Transverse colon (tissue), 4 donors: Measurements from ENCODE around the gene PRKCZ. TPM values are rescaled to one million over a fixed set of nuclear protein-coding genes. Genes with fewer than 3 reads are reported as not detected.

ENCODE experiments used
- DNase-seq: peaks from one replicate; pipeline ENCODE4 v3.0.0-alpha.2; 2019
- H3K27ac ChIP-seq, 4 donors: fragments of 200-600 bp; sonication (generic); 2 replicates each; pipeline ENCODE4 v1.5.1; 2016 to 2018; ENCODE audit warnings: inconsistent platforms in 4 of 4
- H3K27me3 ChIP-seq: fragments of 200-600 bp; sonication (generic); 2 replicates; pipeline ENCODE4 v1.5.1; 2017; ENCODE audit warnings: inconsistent platforms
- H3K36me3 ChIP-seq, 4 donors: fragments of 200-600 bp; sonication (generic); 2 replicates each; pipeline ENCODE4 v1.5.1; 2017 to 2019; ENCODE audit warnings: inconsistent platforms in 4 of 4
- H3K4me1 ChIP-seq, 4 donors: fragments of 200-600 bp; sonication (generic); 2 replicates each; pipeline ENCODE4 v1.5.1; 2017 to 2020; ENCODE audit warnings: inconsistent platforms in 4 of 4
- H3K4me3 ChIP-seq, 4 donors: fragments of 200-600 bp; sonication (generic); 1 replicate in 1 of 4; 2 replicates in 3 of 4; pipeline versions ENCODE4 v1.5.1 to v1.6.1; 2017 to 2019; ENCODE audit warnings: inconsistent platforms in 4 of 4
- H3K9me3 ChIP-seq, 2 donors: fragments of 200-600 bp; sonication (generic); 2 replicates each; pipeline ENCODE4 v1.5.1; 2017 to 2019; ENCODE audit warnings: inconsistent platforms in 2 of 2
- CTCF ChIP-seq, 5 experiments: fragments of 200-600 bp in 3 of 5; fragments of 450-650 bp in 2 of 5; sonication (generic) in 3 of 5; IDR thresholded peaks; 1 replicate in 2 of 5; 2 replicates in 3 of 5; pipeline ENCODE4 v1.5.1; 2016 to 2017; ENCODE audit warnings: antibody characterized with exemption in 5 of 5, inconsistent platforms in 3 of 5, mild to moderate bottlenecking in 2 of 5, moderate library complexity in 1 of 5
- EP300 ChIP-seq: sonication (generic); formaldehyde crosslinking; IDR thresholded peaks from one replicate; pipeline ENCODE4 v1.6.1; 2017; ENCODE audit warnings: antibody characterized with exemption, low read depth
- POLR2A ChIP-seq: fragments of 450-650 bp; IDR thresholded peaks from one replicate; pipeline ENCODE4 v1.6.1; 2016; ENCODE audit warnings: antibody characterized with exemption, mild to moderate bottlenecking, moderate library complexity
- POLR2AphosphoS5 ChIP-seq, 3 donors: sonication (generic); formaldehyde crosslinking; IDR thresholded peaks; one replicate each; pipeline ENCODE4 v1.6.1; 2016; ENCODE audit warnings: antibody characterized with exemption in 3 of 3
- WGBS, 2 donors: methylation state at CpG; one replicate each; pipeline ENCODE4 v1.1.5; 2018; ENCODE audit warnings: low coverage in 1 of 2; 5-methylcytosine and 5-hydroxymethylcytosine counted together
- in situ Hi-C, 4 donors: fragments of 200-750 bp; cut with MboI; loops; one replicate each; pipeline versions ENCODE4 v1.15.0 to v1.15.1; 2017; ENCODE audit warnings: low sequenced_read_pairs in 3 of 4, low pct_ligation_motif_present in 1 of 4, low pct_unique_long_range_greater_than_20kb in 1 of 4
- intact Hi-C: fragments of 100-400 bp; cut with DNase I; formaldehyde crosslinking; loops from one replicate; pipeline ENCODE4 v1.15.1; 2023; ENCODE audit warnings: low total_unique reads
- total RNA-seq, 4 donors: library from RNA; depleted of rRNA; stranded (reverse); fragments of >200 nt; gene quantifications; one replicate each; pipeline ENCODE4 v1.1.0, GENCODE V29; 2016

The PRKCZ gene
- 10 to 100 TPM; 48.6 to 96.7 (median 54.4) TPM for total RNA-seq

- Histone ChIP-seq H3K27me3 (peaks cover 44% of the 10 kb centered on the region), H3K4me1 (peaks cover 21 to 67% (median 49%) of the 10 kb centered on the region in 4 donors), H3K4me3 (peak within 1 kb of the TSS; percentile 43 to 78 (median 72)), H3K9me3 (no peaks in the 10 kb centered on the region), H3K36me3 (no peaks in the 10 kb centered on the region), H3K27ac (peak within 1 kb of the TSS; percentile 82 to 91 (median 86))
- TF ChIP-seq EP300 (no peak), POLR2A (peak; percentile 70), POLR2AphosphoS5 (IDR thresholded peaks at IDR 0.05) (peak; percentile 14 to 69 (median 67)), CTCF (IDR thresholded peaks at IDR 0.05) (peak in 1 of 5 experiments; percentile 17)
- in situ Hi-C loops (loop anchor here in 3 of 4 donors (10.0 kb wide), 2 partner anchors 85 to 95 kb away; no protein-coding TSS in a partner anchor), intact Hi-C loops (no loop called here)
- 8% methylated on average over 23 of the region's 83 CpGs; no CpG with 5 or more reads in 1 of the 2 donors for WGBS, 2 donors
- DNase-seq = peak; percentile 97
Measured at GRCh38 chr1:2049718-2050431, at the start of gene PRKCZ. TSS of gene PRKCZ (plus strand) at chr1:2050411. CDS start at chr1:2050631, 220 bp downstream.

GRCh38 chr1:2000432-2000831 lies 49.8 kb upstream of the PRKCZ start:
- no peak for TF ChIP-seq POLR2AphosphoS5 (IDR thresholded peaks at IDR 0.05)
- no peak for TF ChIP-seq CTCF (IDR thresholded peaks at IDR 0.05)
- TF ChIP-seq POLR2A = no peak
- TF ChIP-seq EP300 = no peak
- DNase-seq = no peak
- Histone ChIP-seq H3K4me3 (no peak overlapping the region), H3K36me3 (no peaks in the 10 kb centered on the region), H3K4me1 (peaks cover 0 to 8% (median 7%) of the 10 kb centered on the region in 4 donors), H3K27ac (no peak overlapping the region), H3K9me3 (no peaks in the 10 kb centered on the region), H3K27me3 (peaks cover 73% of the 10 kb centered on the region)
- in situ Hi-C loops (no loop called here), intact Hi-C loops (no loop called here)
- 80% methylated on average over 7 of the region's 7 CpGs; no CpG with 5 or more reads in 1 of the 2 donors for WGBS, 2 donors

- DNase-seq = no peak
- in situ Hi-C loops = no loop called here
- Histone ChIP-seq H3K27ac (no peak overlapping the region), H3K4me3 (no peak overlapping the region), H3K27me3 (peaks cover 77% of the 10 kb centered on the region), H3K4me1 (peaks cover 0 to 8% (median 7%) of the 10 kb centered on the region in 4 donors), H3K9me3 (no peaks in the 10 kb centered on the region), H3K36me3 (no peaks in the 10 kb centered on the region)
- WGBS, 2 donors = 91% methylated on average over 9 of the region's 9 CpGs; no CpG with 5 or more reads in 1 of the 2 donors
- TF ChIP-seq CTCF (IDR thresholded peaks at IDR 0.05) (no peak), EP300 (no peak), POLR2A (no peak), POLR2AphosphoS5 (IDR thresholded peaks at IDR 0.05) (no peak)
- intact Hi-C loops = no loop called here
Measured at GRCh38 chr1:2000850-2001249, 49.4 kb upstream of the PRKCZ start.

- intact Hi-C loops = no loop called here
- Histone ChIP-seq H3K27ac (no peak overlapping the region), H3K9me3 (no peaks in the 10 kb centered on the region), H3K36me3 (no peaks in the 10 kb centered on the region), H3K27me3 (peaks cover 86% of the 10 kb centered on the region), H3K4me1 (peaks cover 0 to 7% (median 6%) of the 10 kb centered on the region in 4 donors), H3K4me3 (no peak overlapping the region)
- WGBS, 2 donors = 65% methylated on average over 4 to 13 of the region's 13 CpGs
- DNase-seq = no peak
- in situ Hi-C loops = no loop called here
- TF ChIP-seq EP300 = no peak
- TF ChIP-seq POLR2A = no peak
- TF ChIP-seq POLR2AphosphoS5 (IDR thresholded peaks at IDR 0.05) = no peak
- TF ChIP-seq CTCF (IDR thresholded peaks at IDR 0.05) = no peak
Measured at GRCh38 chr1:2001773-2002411, 48.3 kb upstream of the PRKCZ start.
